Epithelial cell of proximal tubule (primary cell): ENCODE measurements around the gene CALD1. TPM values are rescaled to one million over a fixed set of nuclear protein-coding genes. Genes with fewer than 3 reads are reported as not detected.

Source experiments
- DNase-seq: peaks from one replicate; pipeline ENCODE4 v3.0.0-alpha.2; 2011; ENCODE audit warnings: low read depth
- H3K4me3 ChIP-seq: 2 replicates; pipeline ENCODE4 v1.5.1; 2011; ENCODE audit warnings: low read depth, mild to moderate bottlenecking, low read length
- CTCF ChIP-seq: conservative IDR thresholded peaks from 2 replicates; pipeline ENCODE4 v1.5.1; 2012; ENCODE audit warnings: low read depth, mild to moderate bottlenecking, low read length
- total RNA-seq: library from RNA; depleted of rRNA; stranded (reverse); fragments of >200 nt; gene quantifications from 2 replicates; pipeline ENCODE4 v1.2.3, GENCODE V29; 2015

Gene CALD1
- total RNA-seq, 1 donor from 2014 or later, result 140 TPM

GRCh38 chr7:134986363-134987251 is 207.2 kb downstream of the CALD1 start, which contains the start of gene AGBL3:
AGBL3 (plus strand) TSS chr7:134986508; CDS start chr7:134987934, 1,426 bp downstream.
- peak within 1 kb of the TSS; percentile 82 for H3K4me3 ChIP-seq
- peak; percentile 59 for TF ChIP-seq CTCF
- peak; percentile 61 for DNase-seq

DNA sequence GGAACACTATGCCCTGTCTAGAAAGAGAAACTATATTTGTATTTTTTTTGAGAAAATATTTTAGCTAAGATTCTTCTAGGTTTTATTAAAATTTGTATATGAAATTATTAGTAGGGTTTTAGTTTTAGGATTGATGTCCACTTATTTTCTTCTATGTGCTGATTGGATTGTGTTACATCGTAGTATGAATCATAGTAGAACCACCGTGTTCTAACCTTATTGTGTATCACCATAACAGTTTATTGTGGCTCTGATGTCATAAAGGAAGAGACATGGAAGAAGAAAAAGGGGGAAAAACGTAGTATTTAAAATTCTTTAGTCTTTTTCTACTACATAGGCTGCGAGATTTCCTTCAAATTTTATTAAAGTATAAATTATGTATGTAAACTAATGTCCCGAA is 208.7 kb downstream of the CALD1 start:
- DNase-seq, result no peak
- TF ChIP-seq CTCF, result no peak
- H3K4me3 ChIP-seq, result peak overlapping the region; percentile 82

- TF ChIP-seq CTCF, result no peak
- no peak overlapping the region for H3K4me3 ChIP-seq
- peak; percentile 82 for DNase-seq
Measured at GRCh38 chr7:134991469-134992339, 212.3 kb downstream of the CALD1 start.

- TF ChIP-seq CTCF, result no peak
- no peak for DNase-seq
- peak overlapping the region; percentile 7 for H3K4me3 ChIP-seq
Measured at GRCh38 chr7:134992626-134993179, 213.3 kb downstream of the CALD1 start.

DNA sequence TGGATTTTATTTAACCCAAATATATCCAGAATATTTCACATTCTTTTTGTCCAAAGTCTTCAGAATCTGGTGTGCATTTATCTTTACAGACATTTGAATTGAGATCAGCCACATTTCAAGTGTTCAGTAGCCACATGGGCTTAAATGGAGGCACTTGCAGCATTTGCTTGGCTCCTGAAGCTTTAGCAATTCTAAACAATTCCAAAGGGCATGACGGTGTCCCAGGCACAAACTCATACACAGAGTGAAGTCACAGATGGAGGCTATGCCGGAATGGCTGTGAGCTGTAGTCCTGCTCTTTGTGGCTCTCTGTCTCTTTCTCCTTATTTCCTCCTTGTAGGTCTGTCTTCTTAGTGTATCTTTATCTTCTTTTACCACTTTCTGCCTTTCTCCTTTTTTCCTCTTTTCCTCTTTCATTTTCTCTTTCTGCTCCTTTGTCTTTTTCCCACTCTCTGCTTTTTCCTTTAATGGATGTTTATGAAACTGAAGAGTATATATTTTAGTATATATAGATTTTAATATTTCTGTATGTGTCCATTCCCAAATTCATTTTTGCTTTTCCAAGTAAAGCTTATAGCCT is 214.5 kb downstream of the CALD1 start:
- no peak for TF ChIP-seq CTCF
- H3K4me3 ChIP-seq, result no peak overlapping the region
- no peak for DNase-seq

- DNase-seq, result no peak
Measured at GRCh38 chr7:134995239-134996096, 216.0 kb downstream of the CALD1 start.

More at GRCh38 chr7:134995239-134996096, 216.0 kb downstream of the CALD1 start:
- no peak overlapping the region for H3K4me3 ChIP-seq
- TF ChIP-seq CTCF, result no peak
